SU-DHL-6 (cell line): ENCODE measurements around the gene KCNK16.

Experiments used
- H2AFZ ChIP-seq: fragments of 200-600 bp; sonication (generic); 2 replicates; pipeline ENCODE4 v1.6.1; 2014; ENCODE audit warnings: low read depth, mild to moderate bottlenecking, moderate library complexity, mixed read lengths, antibody characterized with exemption, low read length; ENCODE audit not compliant: severe bottlenecking
- H3F3A ChIP-seq: fragments of 200-600 bp; shearing (Covaris generic); 2 replicates; pipeline ENCODE4 v1.6.0; 2016; ENCODE audit warnings: antibody characterized with exemption, mild to moderate bottlenecking; ENCODE audit not compliant: insufficient read depth
- H3K27ac ChIP-seq: fragments of 200-600 bp; sonication (generic); 2 replicates; pipeline ENCODE4 v1.5.1; 2016; ENCODE audit warnings: low read depth, mild to moderate bottlenecking, low read length, moderate library complexity, mixed read lengths
- H3K27me3 ChIP-seq: fragments of 200-600 bp; sonication (generic), shearing (Covaris generic); 2 replicates; pipeline ENCODE4 v1.6.0; 2014; ENCODE audit warnings: mild to moderate bottlenecking, low read length
- H3K36me3 ChIP-seq: fragments of 200-600 bp; sonication (generic); 2 replicates; pipeline ENCODE4 v1.6.1; 2014; ENCODE audit warnings: mild to moderate bottlenecking, low read length, mixed read lengths
- H3K4me2 ChIP-seq: fragments of 300-600, 200-600 bp; shearing (Covaris generic), sonication (generic); 2 replicates; pipeline ENCODE4 v1.6.0; 2014; ENCODE audit warnings: low read length, low read depth, mild to moderate bottlenecking; ENCODE audit not compliant: poor library complexity, severe bottlenecking
- H3K4me3 ChIP-seq: fragments of 200-600 bp; sonication (generic); 2 replicates; pipeline ENCODE4 v1.5.1; 2014; ENCODE audit warnings: antibody characterized with exemption, low read length, mild to moderate bottlenecking, mixed read lengths; ENCODE audit not compliant: insufficient read depth, poor library complexity, severe bottlenecking
- H3K79me2 ChIP-seq: fragments of 200-600 bp; sonication (generic); 2 replicates; pipeline ENCODE4 v1.6.1; 2014; ENCODE audit warnings: mild to moderate bottlenecking, low read length, moderate library complexity; ENCODE audit not compliant: insufficient read depth
- H3K9ac ChIP-seq: fragments of 200-600 bp; sonication (generic); 2 replicates; pipeline ENCODE4 v1.7.0; 2014; ENCODE audit warnings: mild to moderate bottlenecking, low read length
- H3K9me2 ChIP-seq: fragments of 200-600 bp; sonication (generic); replicated peaks from 2 replicates; pipeline ENCODE4 v1.6.1; 2014; ENCODE audit warnings: low read length; ENCODE audit not compliant: insufficient read depth
- H3K9me3 ChIP-seq: fragments of 200-600 bp; sonication (generic); 2 replicates; pipeline ENCODE4 v1.6.1; 2014; ENCODE audit warnings: low read length, mixed read lengths; ENCODE audit not compliant: insufficient read depth
- H4K20me1 ChIP-seq: fragments of 200-600 bp; sonication (generic); 2 replicates; pipeline ENCODE4 v1.6.1; 2014; ENCODE audit warnings: low read depth, mild to moderate bottlenecking, antibody characterized with exemption, low read length, moderate library complexity, mixed read lengths
- EZH2phosphoT487 ChIP-seq: fragments of 200-600 bp; sonication (generic), shearing (Covaris generic); conservative IDR thresholded peaks from 2 replicates; pipeline ENCODE4 v1.6.1; 2018; ENCODE audit warnings: mild to moderate bottlenecking, antibody characterized with exemption, low read length, moderate library complexity, mixed read lengths
- TF ChIP-seq, protein P1 (sequence below): fragments of 200-600 bp; sonication (generic); IDR thresholded peaks from one replicate; pipeline ENCODE4 v1.5.1; 2017; ENCODE audit warnings: antibody characterized with exemption, mild to moderate bottlenecking, low read length, moderate library complexity; ENCODE audit not compliant: insufficient read depth, poor library complexity, severe bottlenecking

KCNK16 gene

GRCh38 chr6:39344821-39345280, 22.3 kb upstream of the KCNK16 start:
- Histone ChIP-seq H3K4me2 (no peak overlapping the region), H3K4me3 (no peak overlapping the region), H3K9me3 (no peaks in the 10 kb centered on the region), H3F3A (no peaks in the 10 kb centered on the region), H3K9ac (no peak overlapping the region), H3K27me3 (no peaks in the 10 kb centered on the region), H3K27ac (no peak overlapping the region), H4K20me1 (no peaks in the 10 kb centered on the region), H2AFZ (no peak overlapping the region), H3K79me2 (no peaks in the 10 kb centered on the region), H3K36me3 (no peaks in the 10 kb centered on the region), H3K9me2 (no peaks in the 10 kb centered on the region)
- no peak for TF ChIP-seq EZH2phosphoT487
- TF ChIP-seq, protein P1, sequence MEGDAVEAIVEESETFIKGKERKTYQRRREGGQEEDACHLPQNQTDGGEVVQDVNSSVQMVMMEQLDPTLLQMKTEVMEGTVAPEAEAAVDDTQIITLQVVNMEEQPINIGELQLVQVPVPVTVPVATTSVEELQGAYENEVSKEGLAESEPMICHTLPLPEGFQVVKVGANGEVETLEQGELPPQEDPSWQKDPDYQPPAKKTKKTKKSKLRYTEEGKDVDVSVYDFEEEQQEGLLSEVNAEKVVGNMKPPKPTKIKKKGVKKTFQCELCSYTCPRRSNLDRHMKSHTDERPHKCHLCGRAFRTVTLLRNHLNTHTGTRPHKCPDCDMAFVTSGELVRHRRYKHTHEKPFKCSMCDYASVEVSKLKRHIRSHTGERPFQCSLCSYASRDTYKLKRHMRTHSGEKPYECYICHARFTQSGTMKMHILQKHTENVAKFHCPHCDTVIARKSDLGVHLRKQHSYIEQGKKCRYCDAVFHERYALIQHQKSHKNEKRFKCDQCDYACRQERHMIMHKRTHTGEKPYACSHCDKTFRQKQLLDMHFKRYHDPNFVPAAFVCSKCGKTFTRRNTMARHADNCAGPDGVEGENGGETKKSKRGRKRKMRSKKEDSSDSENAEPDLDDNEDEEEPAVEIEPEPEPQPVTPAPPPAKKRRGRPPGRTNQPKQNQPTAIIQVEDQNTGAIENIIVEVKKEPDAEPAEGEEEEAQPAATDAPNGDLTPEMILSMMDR, result no peak

GRCh38 chr6:39343396-39343870, 20.9 kb upstream of the KCNK16 start:
- H3K4me2 ChIP-seq, result no peak overlapping the region
- H2AFZ ChIP-seq, result no peak overlapping the region
- H3K36me3 ChIP-seq, result no peaks in the 10 kb centered on the region
- H3K4me3 ChIP-seq, result no peak overlapping the region
- H3K27me3 ChIP-seq, result no peaks in the 10 kb centered on the region
- H3K9ac ChIP-seq, result no peak overlapping the region
- H3K79me2 ChIP-seq, result no peaks in the 10 kb centered on the region
- no peaks in the 10 kb centered on the region for H3K9me3 ChIP-seq
- no peaks in the 10 kb centered on the region for H3F3A ChIP-seq
- TF ChIP-seq EZH2phosphoT487, result no peak
- TF ChIP-seq, protein P1, result no peak
- H3K9me2 ChIP-seq, result no peaks in the 10 kb centered on the region
- no peaks in the 10 kb centered on the region for H4K20me1 ChIP-seq
- no peak overlapping the region for H3K27ac ChIP-seq

DNA sequence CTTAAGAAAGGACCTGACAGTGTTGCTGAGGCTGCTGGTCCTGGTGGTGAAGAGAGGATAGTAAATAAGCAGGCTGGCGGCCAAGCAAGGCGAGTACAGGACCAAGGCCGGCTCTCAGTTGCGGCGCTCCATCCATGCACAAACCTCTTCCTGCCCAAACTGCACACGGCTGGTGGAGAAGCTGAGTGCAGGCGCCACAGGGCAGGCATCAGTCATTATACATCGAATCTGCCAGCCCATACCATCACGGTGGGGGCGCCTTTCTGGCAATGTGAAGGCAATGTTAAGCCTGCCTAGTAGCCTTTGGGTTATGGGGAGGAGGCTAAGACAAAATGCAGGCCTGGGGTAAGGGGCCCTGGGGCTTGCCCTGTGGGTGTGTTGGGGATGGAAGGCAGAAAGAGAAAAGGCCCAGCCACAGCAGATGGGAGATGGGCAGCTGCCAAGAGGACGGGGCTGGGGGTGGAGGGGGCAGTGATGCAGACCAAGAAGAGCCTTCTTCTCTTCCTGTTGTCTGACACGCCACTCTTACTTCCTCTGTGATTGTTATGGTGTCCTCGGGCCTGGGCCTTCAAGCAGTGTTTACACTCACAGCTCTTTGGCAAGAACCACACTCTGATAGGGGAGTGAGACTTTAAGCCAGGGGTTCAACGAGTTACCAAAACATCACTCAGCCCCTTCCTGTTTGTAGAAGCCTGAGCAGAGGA, 20.3 kb upstream of the KCNK16 start:
- H3K79me2 ChIP-seq, result no peaks in the 10 kb centered on the region
- no peak overlapping the region for H3K27ac ChIP-seq
- no peak overlapping the region for H2AFZ ChIP-seq
- H3K9ac ChIP-seq, result no peak overlapping the region
- H3F3A ChIP-seq, result no peaks in the 10 kb centered on the region
- no peaks in the 10 kb centered on the region for H3K27me3 ChIP-seq
- no peaks in the 10 kb centered on the region for H4K20me1 ChIP-seq
- no peaks in the 10 kb centered on the region for H3K36me3 ChIP-seq
- H3K4me2 ChIP-seq, result no peak overlapping the region
- H3K4me3 ChIP-seq, result no peak overlapping the region
- no peaks in the 10 kb centered on the region for H3K9me2 ChIP-seq
- no peaks in the 10 kb centered on the region for H3K9me3 ChIP-seq
- no peak for TF ChIP-seq EZH2phosphoT487
- TF ChIP-seq, protein P1, result no peak
